Measurements from ENCODE around the gene ANKS1A.

- no peak for TF ChIP-seq CTCF (IDR thresholded peaks at IDR 0.05)
- TF ChIP-seq POLR2A (IDR thresholded peaks at IDR 0.05): no peak
Measured at GRCh38 chr6:35082046-35082732, 193.1 kb downstream of the ANKS1A start.
